Measurements from ENCODE around the gene PLSCR3.

GRCh38 chr17:7427549-7427948 lies 33.2 kb upstream of the PLSCR3 start:
- TF ChIP-seq, protein P1, sequence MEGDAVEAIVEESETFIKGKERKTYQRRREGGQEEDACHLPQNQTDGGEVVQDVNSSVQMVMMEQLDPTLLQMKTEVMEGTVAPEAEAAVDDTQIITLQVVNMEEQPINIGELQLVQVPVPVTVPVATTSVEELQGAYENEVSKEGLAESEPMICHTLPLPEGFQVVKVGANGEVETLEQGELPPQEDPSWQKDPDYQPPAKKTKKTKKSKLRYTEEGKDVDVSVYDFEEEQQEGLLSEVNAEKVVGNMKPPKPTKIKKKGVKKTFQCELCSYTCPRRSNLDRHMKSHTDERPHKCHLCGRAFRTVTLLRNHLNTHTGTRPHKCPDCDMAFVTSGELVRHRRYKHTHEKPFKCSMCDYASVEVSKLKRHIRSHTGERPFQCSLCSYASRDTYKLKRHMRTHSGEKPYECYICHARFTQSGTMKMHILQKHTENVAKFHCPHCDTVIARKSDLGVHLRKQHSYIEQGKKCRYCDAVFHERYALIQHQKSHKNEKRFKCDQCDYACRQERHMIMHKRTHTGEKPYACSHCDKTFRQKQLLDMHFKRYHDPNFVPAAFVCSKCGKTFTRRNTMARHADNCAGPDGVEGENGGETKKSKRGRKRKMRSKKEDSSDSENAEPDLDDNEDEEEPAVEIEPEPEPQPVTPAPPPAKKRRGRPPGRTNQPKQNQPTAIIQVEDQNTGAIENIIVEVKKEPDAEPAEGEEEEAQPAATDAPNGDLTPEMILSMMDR (IDR thresholded peaks at IDR 0.05): no peak
- no peak for TF ChIP-seq POLR2A (IDR thresholded peaks at IDR 0.05)

Measured in gastroesophageal sphincter (tissue), 3 donors.